Right cardiac atrium (tissue), 5 donors: ENCODE results near the gene CERS6. TPM values are rescaled to one million over a fixed set of nuclear protein-coding genes. Genes with fewer than 3 reads are reported as not detected.
A peak's percentile ranks its signal among the peaks of the same experiment; 100 is the strongest.
"Not testable (repeated sequence)": the region's sequence is repeated elsewhere in the genome, so short reads cannot be mapped to it uniquely, and the experiment has no call there.

Experiments
- ATAC-seq, 2 donors: fragments of 200-7000 bp; cut with Tn5 transposase; one replicate each; pipeline versions ENCODE4 v1.8.0 to v1.9.1; 2020; ENCODE audit warnings: moderate library complexity in 2 of 2, mild to moderate bottlenecking in 1 of 2
- DNase-seq, 3 donors: peaks; one replicate each; pipeline ENCODE4 v3.0.0-alpha.2; 2020
- H3K27ac ChIP-seq: one replicate; pipeline ENCODE4 v1.5.1; 2013; ENCODE audit warnings: mild to moderate bottlenecking, low read length, control low read depth, moderate library complexity
- H3K27me3 ChIP-seq: one replicate; pipeline ENCODE4 v1.6.1; 2013; ENCODE audit not compliant: control insufficient read depth, insufficient read depth
- H3K4me1 ChIP-seq: one replicate; pipeline ENCODE4 v1.6.1; 2013; ENCODE audit warnings: low read length; ENCODE audit not compliant: control insufficient read depth, insufficient read depth
- H3K4me3 ChIP-seq: one replicate; pipeline ENCODE4 v1.5.1; 2013; ENCODE audit warnings: low read length, control low read depth
- H3K9me3 ChIP-seq: one replicate; pipeline ENCODE4 v1.6.1; 2013; ENCODE audit warnings: low read length; ENCODE audit not compliant: control insufficient read depth
- WGBS: extraction: QIAGEN DNeasy Blood & Tissue Kit; methylation state at CpG from one replicate; pipeline ENCODE4 v1.1.7; 2013; 5-methylcytosine and 5-hydroxymethylcytosine counted together
- intact Hi-C, 4 donors: fragments of 100-400 bp; cut with DNase I; formaldehyde crosslinking; loops; one replicate each; pipeline versions ENCODE4 v1.11.0 to v1.14.0; 2022 to 2023
- polyA plus RNA-seq: library from polyadenylated mRNA; stranded (reverse); fragments of 200-250 nt; gene quantifications from one replicate; pipeline ENCODE4 v1.2.3, GENCODE V29; 2013
- total RNA-seq, 4 donors: library from RNA; stranded (reverse); fragmentation: NEBNext Ultra II Directional; extraction: Animal tissue kit (Norgen Biotek cat#: 25700); gene quantifications; one replicate each; pipeline ENCODE4 v1.2.1, GENCODE V29; 2021
- donor health status: healthy with polysubstance abuse.
- donor health status: DM: no; HTN: yes; CAD: no.
- donor health status: DM: no; HTN: no; CAD: no.
- donor health status: DM: no; HTN: yes; CAD: no; lungs with severe emphysema.
- donor health status: DM: yes; HTN: yes; CAD: no.

The CERS6 gene
- total and polyA plus RNA-seq, 5 donors, result 25.6 to 71.5 (median 48.9) TPM

DNA sequence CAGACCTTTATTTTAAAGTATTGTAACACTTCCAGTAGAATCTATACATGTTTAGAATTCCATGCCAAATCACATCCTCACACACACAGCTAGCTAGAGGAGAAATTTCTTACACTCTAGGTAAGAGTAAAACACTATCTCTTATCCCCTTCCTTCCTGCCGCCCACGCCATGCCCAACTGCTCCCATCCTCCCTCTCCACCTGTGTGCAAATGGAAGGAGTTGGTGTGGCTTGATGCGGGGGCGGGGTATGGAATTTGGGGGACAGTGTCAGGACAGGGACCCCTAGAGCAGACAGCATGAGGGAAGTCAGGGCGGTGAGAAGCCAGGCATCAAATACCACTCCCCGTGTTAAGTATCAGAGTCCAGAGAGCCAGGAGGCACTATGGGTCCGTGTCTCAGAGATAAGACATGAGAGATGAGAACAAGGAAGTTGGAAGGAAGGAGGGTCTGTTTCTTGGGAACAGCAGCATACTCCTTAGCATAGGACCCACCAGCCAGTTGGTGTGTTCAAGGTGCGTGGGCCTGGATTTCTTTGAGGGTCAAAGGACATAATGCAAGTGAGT, 297.8 kb downstream of the CERS6 start:
- DNase-seq, result no peak
- H3K4me3 ChIP-seq, result no peak overlapping the region
- H3K4me1 ChIP-seq, result peaks cover 9% of the 10 kb centered on the region
- H3K27ac ChIP-seq, result no peak overlapping the region
- ATAC-seq, result no peak
- WGBS, result 94% methylated on average over 8 of the region's 8 CpGs
- no peaks in the 10 kb centered on the region for H3K9me3 ChIP-seq
- intact Hi-C loops, result no loop called here
- no peaks in the 10 kb centered on the region for H3K27me3 ChIP-seq

GRCh38 chr2:168757223-168757622, 301.2 kb downstream of the CERS6 start:
- peaks cover 7% of the 10 kb centered on the region for H3K4me1 ChIP-seq
- ATAC-seq (peak; percentile 55 to 89), DNase-seq (no peak)
- no peak overlapping the region for H3K4me3 ChIP-seq
- WGBS, result 41% methylated on average over 3 of the region's 3 CpGs
- intact Hi-C loops, result loop anchor here in 2 of 4 donors (5.0 kb wide), 1 partner anchor 410 kb away; no protein-coding TSS in a partner anchor
- H3K9me3 ChIP-seq, result no peaks in the 10 kb centered on the region
- peak overlapping the region; percentile 51 for H3K27ac ChIP-seq
- no peaks in the 10 kb centered on the region for H3K27me3 ChIP-seq

DNA sequence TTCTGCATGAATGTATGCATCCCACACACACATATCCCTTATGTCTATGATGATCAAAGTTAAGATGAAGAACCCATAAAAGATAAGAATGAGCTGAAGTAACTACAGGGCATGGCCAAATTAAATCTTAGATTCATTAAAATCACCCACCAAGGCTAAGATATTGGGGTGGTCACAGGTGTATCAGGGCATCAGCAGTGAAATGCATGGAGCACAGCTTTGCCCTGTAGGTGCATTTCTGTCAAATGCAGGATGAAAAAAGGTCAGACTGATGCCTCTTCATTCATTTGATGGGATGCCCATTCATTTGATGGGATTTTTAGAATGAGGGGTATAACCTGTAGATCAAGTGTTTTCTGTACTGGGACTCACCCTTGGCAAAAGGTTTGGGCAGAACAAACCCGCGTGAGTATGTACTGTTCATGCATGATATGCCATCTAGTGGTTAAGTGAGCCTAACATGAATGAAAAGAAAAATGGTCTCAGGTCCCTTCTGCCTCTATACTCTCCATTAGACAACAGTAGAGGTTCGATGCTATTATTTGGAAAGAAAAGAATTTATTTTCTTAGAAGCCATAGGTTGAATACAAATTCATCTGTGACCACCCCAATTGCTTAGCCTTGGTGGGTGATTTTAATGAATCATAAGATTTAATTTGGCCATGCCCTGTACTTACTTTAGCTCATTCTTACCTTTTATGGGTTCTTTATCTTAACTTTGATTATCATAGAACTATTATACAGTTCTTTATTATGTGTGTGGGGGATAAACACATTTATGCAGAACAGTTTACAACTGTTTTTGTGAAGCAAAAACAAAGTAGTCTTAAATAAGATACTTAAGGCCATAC, 303.1 kb downstream of the CERS6 start:
- WGBS, result 22% methylated on average over 3 of the region's 3 CpGs
- no peak for DNase-seq

DNA sequence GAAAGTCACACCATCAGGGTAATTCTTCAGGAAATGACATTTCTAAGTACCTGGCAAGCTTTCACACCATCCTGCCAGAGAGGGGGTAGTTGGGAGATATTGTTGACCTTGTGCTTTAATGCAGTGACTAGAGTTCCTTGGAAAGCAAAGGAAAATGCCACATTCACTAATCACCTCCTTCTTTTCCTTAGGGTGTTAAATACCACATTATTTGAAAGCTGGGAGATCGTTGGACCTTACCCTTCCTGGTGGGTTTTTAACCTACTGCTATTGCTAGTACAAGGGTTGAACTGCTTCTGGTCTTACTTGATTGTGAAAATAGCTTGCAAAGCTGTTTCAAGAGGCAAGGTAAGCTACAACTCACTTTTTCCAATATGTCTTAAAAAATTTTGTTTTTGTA, 309.3 kb downstream of the CERS6 start:
- H3K27ac ChIP-seq, result no peak overlapping the region
- no peaks in the 10 kb centered on the region for H3K9me3 ChIP-seq
- H3K4me3 ChIP-seq, result no peak overlapping the region
- H3K4me1 ChIP-seq, result peaks cover 2% of the 10 kb centered on the region
- 76% methylated on average over 1 of the region's 1 CpG for WGBS
- intact Hi-C loops, result loop anchor here in 1 of 4 donors (10.0 kb wide), 1 partner anchor 149 kb away; no protein-coding TSS in a partner anchor
- ATAC-seq (no peak), DNase-seq (no peak)
- H3K27me3 ChIP-seq, result no peaks in the 10 kb centered on the region

More for the DNA sequence above, 303.1 kb downstream of the CERS6 start:
- H3K9me3 ChIP-seq, result no peaks in the 10 kb centered on the region
- no peaks in the 10 kb centered on the region for H3K27me3 ChIP-seq
- peaks cover 7% of the 10 kb centered on the region for H3K4me1 ChIP-seq
- intact Hi-C loops, result loop anchor here in 3 of 4 donors (2.0 to 5.0 kb wide), 2 partner anchors 410 to 412 kb away; no protein-coding TSS in a partner anchor
- peak; percentile 67 to 74 for ATAC-seq
- no peak overlapping the region for H3K4me3 ChIP-seq
- H3K27ac ChIP-seq, result no peak overlapping the region

DNA sequence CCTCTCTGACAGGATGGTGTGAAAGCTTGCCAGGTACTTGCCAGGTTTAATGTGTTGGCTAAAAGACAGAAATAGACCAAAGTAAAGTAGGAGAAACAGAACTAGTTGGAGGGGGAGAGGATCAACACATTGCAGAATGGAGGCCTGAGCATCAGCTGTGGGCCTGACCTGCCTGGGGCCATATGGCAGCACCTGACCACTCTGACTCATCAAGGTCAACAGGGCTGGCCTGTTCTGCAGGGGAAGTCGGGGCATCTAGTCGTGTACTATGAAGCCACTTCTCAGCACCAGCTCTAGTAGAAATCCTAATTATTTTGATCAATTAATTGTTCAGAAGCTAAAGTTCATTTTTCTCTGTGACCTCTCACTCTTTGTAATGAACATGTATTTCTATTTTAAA, 310.5 kb downstream of the CERS6 start:
- Histone ChIP-seq H3K27ac (no peak overlapping the region), H3K4me3 (no peak overlapping the region), H3K4me1 (peaks cover 2% of the 10 kb centered on the region), H3K27me3 (no peaks in the 10 kb centered on the region), H3K9me3 (no peaks in the 10 kb centered on the region)
- intact Hi-C loops, result loop anchor here in 1 of 4 donors (10.0 kb wide), 1 partner anchor 148 kb away; no protein-coding TSS in a partner anchor
- ATAC-seq (peak in 1 of 2 donors; percentile 26), DNase-seq (peak in 1 of 3 donors; percentile 39)
- WGBS, result 72% methylated on average over 2 of the region's 2 CpGs

GRCh38 chr2:168767258-168767657, 311.2 kb downstream of the CERS6 start:
- Histone ChIP-seq H3K9me3 (no peaks in the 10 kb centered on the region), H3K27ac (no peak overlapping the region), H3K4me3 (no peak overlapping the region), H3K27me3 (no peaks in the 10 kb centered on the region), H3K4me1 (peaks cover 2% of the 10 kb centered on the region)
- no peak for ATAC-seq
- intact Hi-C loops, result loop anchor here in 1 of 4 donors (10.0 kb wide), 1 partner anchor 148 kb away; no protein-coding TSS in a partner anchor
- WGBS, result 34% methylated on average over 1 of the region's 1 CpG
- DNase-seq, result no peak

- not testable (repeated sequence) for H3K27me3 ChIP-seq, ATAC-seq, H3K4me3 ChIP-seq, H3K9me3 ChIP-seq, H3K4me1 ChIP-seq, H3K27ac ChIP-seq
- intact Hi-C loops, result loop anchor here in 1 of 4 donors (10.0 kb wide), 1 partner anchor 146 kb away; no protein-coding TSS in a partner anchor
- peak in 1 of 3 donors; percentile 50 for DNase-seq
- 95% methylated on average over 6 of the region's 6 CpGs for WGBS
These were observed 312.3 kb downstream of the CERS6 start for GRCh38 chr2:168768357-168768756.

DNA sequence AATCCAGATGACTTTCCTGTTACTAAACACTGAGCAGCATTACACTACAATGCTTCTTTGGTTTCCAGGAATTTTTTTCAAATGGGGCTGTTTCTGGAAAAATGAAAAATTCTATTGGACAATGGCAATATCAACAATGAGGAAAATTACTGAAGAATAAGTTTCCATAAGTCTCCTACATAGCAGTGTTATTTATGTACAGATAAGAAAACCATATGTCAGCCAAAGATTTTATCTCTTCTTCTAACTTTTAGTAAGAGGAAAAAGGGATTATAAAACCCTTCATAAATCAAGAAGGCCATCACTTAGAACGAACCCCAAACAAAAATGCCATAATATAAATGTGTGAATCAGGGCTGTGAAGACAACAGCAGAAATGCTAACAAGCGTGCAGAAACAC, 314.7 kb downstream of the CERS6 start:
- Histone ChIP-seq H3K27me3 (no peaks in the 10 kb centered on the region), H3K4me1 (peaks cover 2% of the 10 kb centered on the region), H3K4me3 (no peak overlapping the region), H3K9me3 (no peaks in the 10 kb centered on the region), H3K27ac (no peak overlapping the region)
- intact Hi-C loops, result loop anchor here in 2 of 4 donors (5.0 to 10.0 kb wide), 3 partner anchors 82 to 152 kb away; no protein-coding TSS in a partner anchor
- DNase-seq, result no peak
- 74% methylated on average over 2 of the region's 2 CpGs for WGBS
- no peak for ATAC-seq

GRCh38 chr2:168772704-168773103, 316.6 kb downstream of the CERS6 start:
- no peak overlapping the region for H3K4me3 ChIP-seq
- no peaks in the 10 kb centered on the region for H3K27me3 ChIP-seq
- no peaks in the 10 kb centered on the region for H3K4me1 ChIP-seq
- WGBS, result 100% methylated on average over 1 of the region's 1 CpG
- H3K9me3 ChIP-seq, result no peaks in the 10 kb centered on the region
- ATAC-seq, result no peak
- intact Hi-C loops, result loop anchor here in 2 of 4 donors (5.0 to 10.0 kb wide), 3 partner anchors 80 to 150 kb away; no protein-coding TSS in a partner anchor
- DNase-seq, result no peak
- no peak overlapping the region for H3K27ac ChIP-seq

- intact Hi-C loops, result loop anchor here in 2 of 4 donors (5.0 to 10.0 kb wide), 3 partner anchors 79 to 149 kb away; no protein-coding TSS in a partner anchor
- H3K27me3 ChIP-seq, result no peaks in the 10 kb centered on the region
- no peaks in the 10 kb centered on the region for H3K4me1 ChIP-seq
- no peak overlapping the region for H3K4me3 ChIP-seq
- WGBS, result 81% methylated on average over 2 of the region's 2 CpGs
- no peak for ATAC-seq
- no peaks in the 10 kb centered on the region for H3K9me3 ChIP-seq
- H3K27ac ChIP-seq, result peak overlapping the region; percentile 4
- DNase-seq, result no peak
These were observed 317.1 kb downstream of the CERS6 start for GRCh38 chr2:168773128-168773527.
